GM03348 (cell line): ENCODE data around the gene PDAP1.
"Not testable (repeated sequence)": the region's sequence is repeated elsewhere in the genome, so short reads cannot be mapped to it uniquely, and the experiment has no call there.

Experiments used
- DNase-seq: peaks from one replicate; pipeline ENCODE4 v3.0.0; 2012; ENCODE audit warnings: low spot score

Gene PDAP1, protein sequence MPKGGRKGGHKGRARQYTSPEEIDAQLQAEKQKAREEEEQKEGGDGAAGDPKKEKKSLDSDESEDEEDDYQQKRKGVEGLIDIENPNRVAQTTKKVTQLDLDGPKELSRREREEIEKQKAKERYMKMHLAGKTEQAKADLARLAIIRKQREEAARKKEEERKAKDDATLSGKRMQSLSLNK

DNA sequence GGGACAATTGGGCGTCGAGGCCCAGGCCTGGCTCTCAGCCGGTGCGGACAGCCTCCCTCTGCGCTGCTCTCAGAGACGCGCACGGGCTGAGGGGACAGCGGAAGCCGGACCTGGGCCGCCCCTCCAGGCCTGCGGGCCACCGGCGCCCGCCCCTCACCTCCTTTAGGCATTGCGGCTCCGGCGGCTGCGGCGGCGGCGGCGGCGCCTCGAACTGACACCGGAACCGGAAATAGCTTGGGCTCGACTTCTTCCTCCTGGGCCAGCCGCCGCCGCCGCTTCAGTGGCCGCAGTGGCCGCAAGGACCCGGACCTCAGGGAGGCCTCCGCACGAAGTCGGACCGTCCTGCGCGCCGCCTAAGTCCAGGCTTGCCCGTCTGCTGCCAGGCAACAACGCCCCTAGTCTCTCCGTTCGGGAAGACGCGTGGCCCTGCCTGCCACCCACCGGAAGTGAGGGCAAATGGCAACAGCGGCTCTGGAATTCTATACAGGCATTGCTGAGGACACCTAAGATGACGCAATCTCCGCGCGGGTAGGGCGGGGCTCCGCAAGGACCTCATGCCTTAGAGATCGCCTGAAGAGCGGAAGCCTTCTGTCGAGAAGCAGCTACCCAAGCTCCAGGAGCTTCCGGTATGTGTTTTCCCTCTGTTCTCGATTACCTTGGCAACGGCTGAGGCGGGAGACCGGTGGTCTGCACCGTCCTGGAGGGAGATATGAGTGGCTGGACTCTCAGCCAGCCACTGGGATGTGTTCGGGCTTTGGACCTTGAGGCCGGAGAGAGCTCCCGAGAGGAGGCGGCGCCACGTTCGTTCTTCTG lies at the start of gene PDAP1, which contains the start of gene BUD31:
Gene PDAP1 (minus strand): TSS at position 219 of the 813 bp plus-strand sequence. CDS start 49 bp downstream, at position 170.
Gene BUD31 (plus strand): TSS at position 591 of the 813 bp plus-strand sequence. CDS start 2,124 bp downstream, outside the sequence.
- DNase-seq: peak; percentile 97

- DNase-seq: no peak
Measured at GRCh38 chr7:99457650-99458493, 49.5 kb upstream of the PDAP1 start.

DNA sequence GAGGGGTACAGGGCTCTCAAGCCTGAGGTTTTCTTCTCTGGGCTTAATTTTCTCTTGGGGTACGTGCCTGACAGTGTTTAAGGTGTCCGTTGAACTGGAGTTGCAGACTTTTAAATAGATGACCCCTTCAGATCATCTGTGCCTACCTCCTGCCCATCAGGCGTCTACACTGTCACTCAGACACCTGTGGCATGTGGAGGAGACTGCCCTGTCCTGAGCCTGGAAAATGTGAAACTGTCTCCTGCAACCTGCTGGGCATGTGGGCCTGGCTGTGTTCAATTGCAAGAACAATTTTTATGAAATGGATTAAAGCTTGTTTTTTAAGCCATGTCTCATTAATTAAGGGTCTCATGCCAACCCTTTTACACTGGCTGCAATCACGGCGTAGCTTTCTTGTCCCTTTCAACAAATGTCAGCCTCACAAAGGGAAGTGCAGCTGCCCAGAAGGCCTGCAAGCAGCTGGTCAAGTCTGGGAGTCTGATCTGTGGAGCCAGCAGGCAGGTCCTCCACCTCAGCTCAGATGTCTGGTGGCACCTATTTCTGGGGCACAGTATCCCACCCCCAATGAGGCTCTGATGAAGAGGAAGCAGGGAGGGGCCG lies 48.8 kb upstream of the PDAP1 start:
- no peak for DNase-seq

DNA sequence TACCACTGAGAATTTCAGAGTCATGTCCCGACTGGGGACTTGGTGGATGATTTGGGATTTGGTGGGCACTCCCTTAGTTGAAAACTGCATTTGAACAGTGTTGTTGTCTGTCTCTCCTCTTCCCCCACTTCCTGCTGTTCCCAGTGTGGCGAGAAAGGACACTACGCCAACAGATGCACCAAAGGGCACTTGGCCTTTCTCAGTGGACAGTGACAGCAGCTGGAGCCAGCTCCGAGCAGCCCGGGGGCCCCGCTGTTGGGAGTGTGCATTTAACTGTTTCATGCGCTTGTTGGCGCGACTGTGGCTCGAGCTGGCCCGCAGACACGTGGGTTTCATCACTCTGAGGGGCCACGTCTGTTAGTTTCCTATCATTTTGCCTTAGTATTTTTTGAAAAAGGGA lies 47.9 kb upstream of the PDAP1 start:
- DNase-seq: no peak

GRCh38 chr7:99455874-99456273 lies 47.5 kb upstream of the PDAP1 start:
- no peak for DNase-seq

- no peak for DNase-seq
Measured at GRCh38 chr7:99453105-99453504, 44.7 kb upstream of the PDAP1 start.

DNA sequence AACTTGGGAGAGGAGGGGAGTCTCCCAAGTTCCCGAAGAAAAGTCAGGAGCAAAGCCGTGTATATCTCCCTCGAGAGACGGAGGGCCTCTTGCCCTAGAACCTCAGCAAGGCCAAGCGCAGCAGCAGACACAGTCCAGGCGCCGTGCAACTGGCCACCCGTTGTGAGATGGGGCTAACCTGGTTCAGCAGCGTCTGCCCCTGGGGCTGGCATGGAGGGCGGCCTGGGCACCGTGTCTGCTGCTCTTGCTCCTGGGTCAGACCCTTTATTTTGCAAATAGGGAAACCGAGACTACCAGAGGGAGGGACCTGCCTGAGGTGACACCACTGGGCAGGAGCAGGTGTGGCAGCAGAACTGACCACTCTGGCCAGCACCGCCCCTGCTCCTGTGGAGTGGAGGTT lies 44.1 kb upstream of the PDAP1 start:
- DNase-seq: no peak

- no peak for DNase-seq
Measured at GRCh38 chr7:99451936-99452335, 43.5 kb upstream of the PDAP1 start.

- DNase-seq: no peak
Measured at GRCh38 chr7:99449326-99449725, 40.9 kb upstream of the PDAP1 start.

- DNase-seq: no peak
Measured at GRCh38 chr7:99448855-99449254, 40.5 kb upstream of the PDAP1 start.

DNA sequence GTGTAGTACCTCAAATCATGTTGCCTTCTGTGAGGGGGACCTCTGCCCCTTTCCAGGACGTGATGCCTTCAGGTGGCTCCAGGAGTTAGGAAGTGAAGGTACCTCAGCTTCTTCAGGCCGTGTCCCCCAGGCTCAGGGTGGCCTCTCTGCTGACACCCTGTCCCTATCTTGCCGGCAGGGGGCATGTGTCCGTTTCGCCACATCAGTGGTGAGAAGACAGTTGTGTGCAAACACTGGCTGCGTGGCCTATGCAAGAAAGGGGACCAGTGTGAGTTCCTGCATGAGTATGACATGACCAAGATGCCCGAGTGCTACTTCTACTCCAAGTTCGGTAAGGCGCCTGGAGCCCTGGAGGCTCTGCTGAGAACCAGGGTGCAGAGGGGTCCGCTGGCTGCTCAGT lies 39.5 kb upstream of the PDAP1 start:
- DNase-seq: no peak

DNA sequence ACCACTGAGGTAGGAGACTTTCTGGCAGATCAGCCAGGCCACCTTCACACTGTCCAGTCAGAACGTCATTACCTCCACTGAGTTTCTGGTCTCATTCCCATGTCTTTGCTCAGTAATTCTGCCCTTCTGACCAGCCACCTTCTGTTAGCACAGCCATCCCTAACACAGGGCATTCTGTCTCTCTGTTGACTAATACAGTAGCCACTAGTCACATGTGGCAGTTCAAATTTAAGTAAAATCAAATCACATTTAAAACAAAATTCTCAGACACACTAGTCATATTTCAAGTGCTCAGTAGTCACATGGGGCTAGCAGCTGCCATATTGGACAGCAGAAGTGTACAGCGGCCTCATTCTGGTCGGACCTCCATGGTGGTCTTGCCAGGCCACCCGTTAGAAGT lies 37.7 kb upstream of the PDAP1 start:
- DNase-seq: no peak

DNA sequence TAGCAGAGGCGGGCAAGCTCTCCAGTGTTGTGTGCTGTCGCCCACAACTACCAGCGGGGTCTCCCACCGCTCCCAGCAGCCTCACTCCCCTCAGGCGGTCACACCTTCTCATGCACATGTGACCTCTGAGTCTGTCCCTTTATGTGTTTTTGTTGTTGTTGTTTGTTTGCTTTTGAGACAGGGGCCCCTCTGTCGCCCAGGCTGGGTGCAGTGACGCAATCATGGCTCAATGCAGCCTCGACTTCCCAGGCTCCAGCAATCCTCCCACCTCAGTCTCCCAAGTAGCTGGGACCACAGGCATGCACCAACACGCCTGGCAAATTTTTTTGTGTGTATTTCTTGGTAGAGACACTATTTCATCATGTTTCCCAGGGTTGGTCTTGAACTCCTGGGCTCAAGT lies 31.8 kb upstream of the PDAP1 start:
- no peak for DNase-seq

GRCh38 chr7:99438573-99439480 lies 30.4 kb upstream of the PDAP1 start, which contains the start of the genes CPSF4 and PTCD1:
Gene CPSF4, plus strand, starts transcription at chr7:99438943. Its CDS starts 140 bp downstream, at chr7:99439083.
Gene PTCD1, minus strand, starts transcription at chr7:99438798. Its CDS starts 3,556 bp downstream, at chr7:99435242.
- DNase-seq: peak; percentile 99

DNA sequence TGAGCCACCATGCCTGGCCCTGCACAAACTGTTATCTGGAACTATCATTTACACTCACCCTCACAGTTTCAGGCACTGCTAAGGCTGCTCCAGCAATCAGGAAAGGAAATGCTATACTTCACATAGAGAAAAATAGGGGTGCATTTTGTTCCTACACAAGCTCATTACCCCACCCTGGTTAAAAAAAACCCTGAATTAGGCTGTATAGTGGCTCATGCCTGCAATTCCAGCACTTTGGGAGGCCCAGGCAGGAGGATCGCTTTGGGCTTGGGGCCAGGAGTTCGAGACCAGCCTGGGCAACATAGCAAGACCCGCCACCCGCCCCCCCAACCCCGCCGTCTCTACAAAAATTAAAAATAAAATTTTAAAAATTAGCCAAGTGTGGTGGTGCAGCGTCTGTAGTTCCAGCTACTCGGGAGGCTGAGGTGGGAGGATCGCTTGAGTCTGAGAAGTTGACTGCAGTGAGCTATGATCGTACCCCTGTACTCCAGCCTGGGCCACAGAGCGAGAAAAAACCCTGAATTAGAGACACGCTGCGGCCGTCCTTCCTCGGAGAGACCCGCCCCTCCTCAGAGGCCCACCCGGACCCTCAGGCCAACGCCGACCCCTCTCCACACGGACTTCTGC lies 29.7 kb upstream of the PDAP1 start:
- no peak for DNase-seq

GRCh38 chr7:99433158-99433557 lies 24.8 kb upstream of the PDAP1 start:
- no peak for DNase-seq

DNA sequence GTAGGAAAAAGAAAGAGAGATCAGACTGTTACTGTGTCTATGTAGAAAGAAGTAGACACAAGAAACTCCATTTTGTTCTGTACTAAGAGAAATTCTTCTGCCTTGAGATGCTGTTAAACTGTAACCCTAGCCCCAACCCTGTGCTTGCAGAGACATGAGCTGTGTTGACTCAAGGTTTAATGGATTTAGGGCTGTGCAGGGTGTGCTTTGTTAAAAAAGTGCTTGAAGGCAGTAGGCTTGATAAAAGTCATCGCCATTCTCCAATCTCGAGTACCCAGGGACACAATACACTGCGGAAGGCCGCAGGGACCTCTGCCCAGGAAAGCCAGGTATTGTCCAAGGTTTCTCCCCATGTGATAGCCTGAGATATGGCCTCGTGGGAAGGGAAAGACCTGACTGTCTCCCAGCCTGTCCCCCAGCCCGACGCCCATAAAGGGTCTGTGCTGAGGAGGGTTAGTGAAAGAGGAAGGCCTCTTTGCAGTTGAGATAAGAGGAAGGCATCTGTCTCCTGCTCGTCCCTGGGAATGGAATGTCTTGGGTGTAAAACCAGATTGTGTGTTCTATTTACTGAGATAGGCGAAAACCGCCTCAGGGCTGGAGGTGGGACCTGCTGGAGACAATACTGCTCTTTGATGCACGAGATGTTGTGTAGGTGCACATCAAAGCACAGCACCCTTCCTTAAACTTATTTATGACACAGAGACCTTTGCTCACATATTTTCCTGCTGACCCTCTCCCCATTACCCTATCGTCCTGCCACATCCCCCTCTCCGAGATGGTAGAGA lies 23.6 kb upstream of the PDAP1 start:
- DNase-seq: not testable (repeated sequence)

DNA sequence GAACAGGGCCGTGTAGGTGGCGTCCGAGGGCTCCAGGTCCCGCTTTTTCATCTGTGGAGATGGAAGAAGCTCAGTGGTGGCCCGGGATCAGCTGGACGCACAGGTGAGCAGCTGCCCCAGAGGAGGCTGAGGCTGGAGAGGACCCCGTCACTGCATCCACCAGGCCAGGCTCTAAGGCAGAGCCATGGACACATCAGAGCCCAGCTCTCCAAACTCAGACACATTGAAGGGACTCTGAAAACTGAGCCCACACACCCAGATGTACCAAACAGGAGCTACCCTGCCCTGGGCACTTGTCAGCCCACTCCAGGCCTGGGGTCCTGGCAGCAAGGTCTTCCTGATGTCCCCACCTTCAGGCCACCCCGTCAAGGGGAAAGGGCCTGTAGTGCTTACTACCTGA lies 21.4 kb upstream of the PDAP1 start:
- no peak for DNase-seq

DNA sequence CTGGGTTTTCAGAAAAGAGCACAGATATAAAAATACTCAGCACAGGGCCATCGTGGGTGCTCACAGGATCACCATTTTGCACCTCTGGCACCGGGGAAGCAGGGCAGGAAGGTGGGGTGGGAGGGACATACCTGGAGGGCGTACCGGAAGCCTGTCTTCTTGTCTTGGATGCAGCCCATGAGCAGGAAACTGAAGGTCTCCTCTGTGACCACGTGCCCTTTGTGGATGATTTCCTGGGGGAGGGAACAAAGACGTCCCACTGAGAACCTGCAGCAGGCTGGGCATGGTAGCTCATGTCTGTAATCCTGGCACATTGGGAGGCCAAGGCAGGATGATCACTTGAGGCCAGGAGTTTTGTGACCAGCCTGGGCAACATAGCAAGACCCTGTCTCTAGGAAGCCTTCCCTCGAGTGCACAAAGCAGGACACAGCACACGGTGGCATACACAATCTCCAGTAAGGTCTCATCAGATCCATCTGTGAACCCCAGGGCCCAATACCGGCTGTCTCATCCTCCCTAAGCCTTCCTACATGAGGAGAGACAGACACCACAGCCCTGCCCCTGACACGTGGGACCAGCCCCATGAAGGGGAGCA lies 20.7 kb upstream of the PDAP1 start:
- no peak for DNase-seq
